HG02759 (cell line): ENCODE data around the gene OXNAD1.

Source experiments
- ATAC-seq: cut with Tn5 transposase; IDR thresholded peaks from one replicate; pipeline ENCODE4 v1.9.1; 2021; ENCODE audit warnings: mild to moderate bottlenecking, moderate library complexity; ENCODE audit not compliant: unreplicated experiment

Gene OXNAD1, protein sequence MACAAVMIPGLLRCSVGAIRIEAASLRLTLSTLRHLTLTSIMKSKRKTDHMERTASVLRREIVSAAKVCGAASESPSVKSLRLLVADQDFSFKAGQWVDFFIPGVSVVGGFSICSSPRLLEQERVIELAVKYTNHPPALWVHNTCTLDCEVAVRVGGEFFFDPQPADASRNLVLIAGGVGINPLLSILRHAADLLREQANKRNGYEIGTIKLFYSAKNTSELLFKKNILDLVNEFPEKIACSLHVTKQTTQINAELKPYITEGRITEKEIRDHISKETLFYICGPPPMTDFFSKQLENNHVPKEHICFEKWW

DNA sequence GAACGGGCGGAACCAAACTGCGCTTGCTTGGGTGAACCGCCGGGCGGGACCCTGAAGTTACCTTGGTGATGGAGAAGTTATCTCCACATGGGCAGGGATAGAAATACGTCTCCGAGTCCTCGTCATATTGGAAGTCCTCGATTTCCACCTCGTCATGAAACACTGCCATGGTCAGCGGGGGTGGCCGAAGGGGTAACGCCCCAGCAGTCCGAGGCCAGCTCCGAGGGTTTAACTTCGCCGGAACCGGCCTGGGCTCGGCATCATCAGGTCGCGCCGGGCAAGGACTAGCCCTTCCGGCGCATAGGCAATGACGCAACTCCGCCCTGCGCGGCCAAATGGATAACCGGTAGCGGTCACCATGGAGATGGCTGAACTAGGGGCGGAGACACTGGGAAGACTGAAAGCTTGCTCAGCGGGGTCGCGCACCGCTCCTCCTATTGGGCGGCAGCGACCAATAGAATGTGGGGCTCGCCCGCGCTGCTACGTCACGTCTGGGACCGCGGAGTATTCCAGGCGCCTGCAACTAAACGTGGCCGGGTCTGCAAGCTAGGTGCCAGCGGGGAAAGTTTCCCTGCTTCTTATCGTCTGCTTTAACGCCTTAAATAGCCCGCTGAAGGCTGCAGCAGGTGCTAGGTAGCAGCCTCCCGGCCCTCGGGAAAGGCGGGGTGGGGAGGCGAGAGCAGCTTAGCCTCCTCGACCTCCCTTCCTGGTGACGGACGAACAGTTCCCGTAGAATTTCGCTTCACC is at the start of gene OXNAD1, which contains the start of gene DPH3:
TSS of gene OXNAD1 (plus strand) at position 505 of the 747 bp plus-strand sequence. CDS start 5,741 bp downstream, outside the sequence.
TSS of gene DPH3 (minus strand) at position 236 of the 747 bp plus-strand sequence. CDS start at position 169, 67 bp downstream.
- peak; percentile 98 for ATAC-seq

DNA sequence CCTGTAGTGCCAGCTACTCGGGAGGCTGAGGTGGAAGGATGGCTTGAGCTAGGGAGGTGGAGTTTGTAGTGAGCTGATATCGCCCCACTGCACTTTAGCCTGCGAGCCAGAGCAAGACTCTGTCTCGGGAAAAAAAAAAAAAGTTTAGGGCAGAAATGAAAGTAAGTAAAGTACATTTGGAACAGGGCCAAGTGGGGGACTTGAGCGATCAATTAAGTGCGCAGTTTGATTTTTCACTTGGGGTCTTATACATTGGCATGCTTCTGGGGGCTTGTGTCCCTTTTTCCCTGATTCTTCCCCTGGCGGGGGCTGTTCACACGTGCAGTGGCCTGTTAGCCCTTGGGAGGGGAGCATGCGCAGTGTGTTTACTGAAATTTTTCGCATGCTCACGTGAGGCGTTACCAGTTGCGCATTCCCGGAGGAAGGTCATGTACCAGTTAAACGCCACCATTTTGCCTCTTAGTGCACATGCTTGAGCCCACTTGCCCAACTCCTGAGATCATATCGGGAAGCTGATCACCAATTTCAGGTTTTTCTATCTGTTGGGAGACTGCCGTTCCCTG is 48.6 kb upstream of the OXNAD1 start:
- no peak for ATAC-seq

DNA sequence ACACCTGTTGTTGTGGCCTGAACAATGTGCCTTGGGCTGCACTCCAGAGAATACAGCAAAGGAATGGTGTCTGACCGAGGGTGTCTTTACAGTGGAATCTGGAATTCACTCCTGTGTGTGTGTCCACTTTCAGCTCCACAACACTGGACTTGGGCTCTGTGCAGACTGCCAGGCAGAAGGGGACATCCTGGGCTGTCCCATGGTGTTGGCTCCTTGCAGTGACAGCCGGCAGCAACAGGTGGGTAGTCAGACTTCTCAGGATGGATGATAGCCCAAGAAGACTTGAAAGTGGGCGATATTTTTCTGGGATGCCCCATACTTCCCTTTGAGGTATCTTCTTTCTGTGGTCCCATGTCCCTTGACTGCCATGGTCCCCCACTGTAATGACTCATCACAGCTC is 45.2 kb upstream of the OXNAD1 start:
- no peak for ATAC-seq

DNA sequence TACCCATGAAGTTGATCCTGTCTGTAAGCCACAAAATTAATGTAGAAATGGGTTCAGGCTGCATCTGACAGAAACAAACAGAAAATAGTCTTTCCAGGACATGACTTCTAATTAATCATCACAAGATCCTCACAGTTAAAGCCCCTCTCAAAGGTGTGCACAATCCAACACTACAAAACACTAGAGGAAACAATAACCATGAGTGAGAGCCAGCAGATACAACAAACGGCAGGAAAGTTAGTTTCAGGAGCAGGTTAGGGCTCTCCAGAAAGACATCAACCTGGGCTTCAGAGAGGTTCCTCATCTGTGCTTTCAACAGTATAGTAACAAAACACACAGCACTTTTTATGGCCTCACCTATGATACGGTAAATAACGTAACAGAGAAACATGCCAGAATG is 43.0 kb upstream of the OXNAD1 start:
- no peak for ATAC-seq

DNA sequence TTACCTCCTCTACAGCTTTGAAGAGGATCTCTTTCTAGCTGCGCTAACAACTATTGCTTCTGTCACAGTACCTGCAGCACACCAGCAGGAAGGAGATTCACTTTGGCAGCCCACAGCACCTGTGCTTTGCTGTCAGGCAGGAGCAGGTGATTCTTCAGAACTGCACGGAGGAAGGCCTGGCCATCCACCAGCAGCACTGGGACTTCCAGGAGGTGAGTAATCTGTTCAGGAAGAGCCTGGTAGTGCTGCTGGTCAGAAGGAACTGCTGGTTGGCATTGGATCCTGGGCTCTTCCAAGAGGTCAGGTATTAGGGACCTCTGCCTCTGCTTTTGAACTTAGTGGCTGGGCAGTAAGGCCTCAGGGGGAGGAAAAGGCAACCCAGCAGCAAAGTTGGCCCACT is 42.5 kb upstream of the OXNAD1 start:
- no peak for ATAC-seq

DNA sequence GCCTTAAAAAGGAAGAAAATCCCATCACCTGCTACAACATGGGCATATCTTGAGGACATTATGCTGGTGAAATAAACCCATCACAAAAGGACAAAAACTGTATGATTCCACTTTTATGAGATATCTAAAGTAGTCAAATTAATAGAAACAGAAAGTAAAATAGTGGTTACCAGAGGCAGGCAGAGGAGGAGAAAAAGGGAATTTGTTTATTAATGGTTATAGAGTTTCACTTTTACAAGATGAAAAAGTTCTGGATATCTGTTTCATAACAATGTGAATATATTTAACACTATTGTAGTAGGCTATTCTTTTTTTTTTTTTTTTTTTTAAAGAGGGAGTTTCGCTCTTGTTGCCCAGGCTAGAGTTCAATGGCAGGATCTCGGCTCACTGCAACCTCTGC is 40.7 kb upstream of the OXNAD1 start:
- ATAC-seq, result no peak

DNA sequence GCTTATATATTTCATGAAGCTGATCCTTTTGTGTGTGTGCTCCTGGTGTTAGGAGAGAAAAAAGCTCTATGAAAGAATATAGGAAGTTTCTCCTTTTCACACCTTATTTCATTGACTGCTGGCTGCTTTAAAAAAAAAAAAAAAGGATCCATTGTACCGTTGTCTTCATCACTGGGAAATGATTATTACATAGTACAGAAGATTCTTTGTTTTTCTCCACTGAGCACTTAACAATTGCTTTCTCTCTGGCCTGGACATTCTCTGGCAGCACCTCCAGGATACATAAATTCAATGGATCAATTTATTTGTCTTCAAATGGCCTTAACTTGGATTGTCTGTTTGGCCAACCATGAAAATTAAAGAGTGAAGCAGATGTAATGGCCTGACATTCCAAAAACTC is 37.4 kb upstream of the OXNAD1 start:
- ATAC-seq, result no peak

DNA sequence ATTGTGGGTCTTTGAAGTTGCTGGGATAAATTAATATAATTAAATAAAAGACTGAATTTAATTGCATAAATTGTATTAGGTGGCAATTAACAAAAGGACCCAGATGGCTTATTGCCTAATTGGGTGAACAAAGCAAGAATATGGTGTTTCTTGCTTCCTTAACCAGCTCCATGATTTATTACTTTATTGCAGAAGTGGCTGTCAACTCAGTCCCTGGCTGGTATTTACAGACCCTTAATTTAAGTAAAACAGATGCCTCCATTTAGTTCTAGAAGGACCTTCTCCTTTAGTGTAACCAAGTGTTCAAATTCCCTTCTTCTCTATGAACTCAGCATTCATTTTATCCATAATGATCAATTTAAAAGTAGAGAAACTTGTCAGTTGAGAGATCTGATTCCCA is 35.3 kb upstream of the OXNAD1 start:
- ATAC-seq, result no peak

DNA sequence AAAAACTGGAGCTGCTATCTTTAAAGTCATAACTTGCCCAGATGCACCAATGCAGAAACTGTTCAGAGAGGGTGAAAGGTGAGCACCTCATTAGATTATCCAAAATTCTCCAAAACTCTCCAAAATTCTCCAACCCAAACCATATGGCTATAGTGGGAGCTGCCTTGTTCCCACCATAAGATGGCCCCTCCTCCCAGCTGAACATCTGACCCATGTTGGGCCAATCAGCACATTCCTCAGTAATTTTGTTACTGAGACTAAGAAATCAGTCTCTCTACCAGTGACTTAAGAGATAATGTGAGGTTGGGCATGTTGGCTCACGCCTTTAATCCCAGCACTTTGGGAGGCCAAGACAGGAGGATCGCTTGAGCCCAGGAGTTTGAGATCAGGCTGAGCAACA is 33.0 kb upstream of the OXNAD1 start:
- ATAC-seq, result no peak

DNA sequence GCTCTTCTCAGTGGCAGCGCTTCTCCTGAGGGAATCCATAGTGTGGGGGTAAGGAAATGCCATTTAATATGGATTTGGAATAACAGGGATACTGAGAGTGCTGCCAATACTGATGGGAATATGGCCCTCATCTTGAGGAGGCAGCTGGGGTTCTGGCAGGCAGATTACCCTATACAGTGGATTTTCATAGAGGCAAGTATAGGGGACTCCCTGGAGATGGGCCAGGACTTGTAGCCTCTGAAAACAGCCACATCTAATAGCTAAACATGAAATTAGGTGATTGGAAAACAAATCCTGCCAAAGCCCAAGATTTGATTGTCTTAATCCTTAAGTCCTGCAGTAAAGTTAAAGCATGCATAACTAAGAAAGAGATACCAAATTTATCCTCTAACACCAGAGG is 31.2 kb upstream of the OXNAD1 start:
- no peak for ATAC-seq

DNA sequence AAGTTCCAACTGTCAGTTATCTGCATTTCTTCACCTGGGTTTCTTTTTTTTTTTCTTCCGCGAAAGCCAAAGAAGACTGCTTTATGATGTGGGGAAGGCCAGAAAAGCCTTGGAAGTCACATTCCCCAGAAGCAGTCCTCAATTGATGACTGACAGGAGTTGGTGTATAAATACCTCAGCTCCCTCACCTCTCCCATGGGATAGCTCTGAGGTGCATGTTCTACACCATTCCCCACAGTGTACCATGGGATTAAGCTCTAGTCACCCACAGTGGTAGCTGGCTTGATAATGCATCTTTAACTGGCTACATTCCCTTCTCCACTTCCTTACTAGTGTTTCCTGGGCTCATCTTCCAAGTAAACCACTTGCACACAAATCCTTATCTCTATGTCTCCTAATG is 30.7 kb upstream of the OXNAD1 start:
- no peak for ATAC-seq

DNA sequence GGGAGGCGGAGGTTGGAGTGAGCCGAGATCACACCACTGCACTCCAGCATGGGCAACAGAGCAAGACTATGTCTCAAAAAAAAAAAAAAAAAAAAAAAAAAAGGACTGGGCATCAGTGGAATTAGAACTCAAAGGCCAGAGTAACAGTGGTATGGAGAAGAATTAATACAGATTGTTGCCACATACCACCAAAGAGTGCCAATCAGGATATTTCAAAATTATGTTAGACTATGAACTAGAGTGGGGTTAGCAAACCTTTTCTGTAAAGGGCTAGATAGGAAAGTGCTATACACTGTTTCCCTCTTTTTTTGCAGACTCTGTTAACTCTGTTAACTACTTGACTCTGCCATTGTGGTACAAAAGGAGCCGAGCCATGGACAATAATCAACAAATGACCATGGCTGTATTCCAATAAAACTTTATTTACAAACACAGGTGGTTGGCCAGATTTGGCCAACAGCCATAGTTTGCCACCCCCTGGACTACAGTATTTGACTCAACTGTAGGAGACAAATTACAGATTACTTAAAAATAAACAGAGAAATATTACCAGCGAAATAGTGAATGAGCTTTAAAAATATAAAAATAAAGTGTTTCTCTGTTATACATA is 28.9 kb upstream of the OXNAD1 start:
- ATAC-seq, result no peak

DNA sequence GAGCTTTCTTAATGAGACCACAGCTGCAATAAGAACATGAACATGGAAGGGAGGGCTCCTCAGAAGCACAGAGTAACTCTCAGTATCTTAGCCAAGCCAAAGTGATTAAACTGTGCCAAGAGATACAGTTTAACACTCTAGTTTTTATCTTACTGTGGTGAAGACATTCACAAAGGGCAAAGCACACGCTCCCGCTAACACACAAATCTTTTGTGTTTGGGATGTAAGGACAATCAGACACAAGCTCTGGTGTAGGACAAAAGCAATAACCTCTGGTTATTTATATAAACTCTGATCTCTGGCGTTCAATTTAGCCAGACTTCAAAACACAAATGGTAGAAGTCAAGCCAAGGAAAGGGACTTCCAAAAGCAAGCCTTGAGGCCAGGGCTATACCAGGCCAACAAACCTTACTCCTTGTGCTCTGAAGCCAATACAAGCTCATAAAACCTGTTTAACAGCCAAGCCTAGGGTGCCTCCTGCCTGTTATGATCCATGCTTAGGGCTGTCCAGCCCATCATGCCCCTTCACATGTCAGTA is 28.1 kb upstream of the OXNAD1 start:
- ATAC-seq, result no peak

DNA sequence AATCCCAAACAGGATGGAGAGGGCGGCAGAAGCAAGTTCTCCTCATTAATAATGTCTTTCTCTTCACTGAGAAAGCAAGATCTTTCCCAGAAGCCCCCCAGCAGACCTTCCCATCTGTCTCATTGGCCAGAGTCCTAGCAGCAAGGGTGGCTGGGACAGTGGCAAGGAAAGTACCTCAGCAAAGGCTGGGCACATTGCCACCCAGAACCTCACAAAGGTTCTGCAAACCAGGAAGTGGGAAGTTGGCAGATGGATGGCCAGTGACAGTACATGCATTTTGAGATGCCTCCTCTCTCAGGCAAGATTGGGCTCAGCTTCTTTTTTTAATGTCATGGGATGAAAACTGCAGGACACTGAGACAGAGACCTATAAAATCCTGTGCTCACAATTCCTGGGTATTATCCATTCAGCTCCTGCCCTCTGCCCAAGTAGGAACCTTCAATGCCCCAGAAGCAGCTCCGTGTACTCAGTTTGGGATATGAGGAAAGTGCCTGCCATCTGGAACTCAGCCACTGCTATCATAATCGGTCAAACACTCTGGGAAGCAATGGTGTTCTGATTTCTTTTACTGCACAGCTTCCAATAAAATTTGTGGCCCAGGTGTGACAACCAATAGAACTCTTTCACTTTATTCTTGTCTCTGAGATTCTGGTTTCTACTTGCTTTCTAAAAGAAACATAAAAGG is 25.8 kb upstream of the OXNAD1 start:
- ATAC-seq, result no peak

DNA sequence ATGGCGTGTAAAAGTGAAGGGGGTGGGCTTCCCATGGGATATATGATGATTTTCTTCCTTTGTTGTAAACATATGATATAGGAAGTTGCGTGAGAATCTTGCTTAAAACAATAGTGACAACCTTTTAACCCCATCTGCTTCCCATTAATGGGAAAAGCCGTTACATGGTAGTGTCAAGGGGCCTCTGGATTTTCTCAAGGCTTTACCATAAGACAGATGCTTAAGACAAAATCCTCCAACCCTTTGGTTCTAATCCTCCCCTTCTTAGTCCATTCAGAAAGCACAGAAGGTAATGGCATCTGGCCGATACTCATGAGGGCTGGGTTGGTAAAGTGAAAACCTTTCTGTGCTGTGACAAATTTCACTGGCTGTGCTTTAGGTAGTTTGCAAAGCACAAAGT is 25.2 kb upstream of the OXNAD1 start:
- ATAC-seq, result no peak

DNA sequence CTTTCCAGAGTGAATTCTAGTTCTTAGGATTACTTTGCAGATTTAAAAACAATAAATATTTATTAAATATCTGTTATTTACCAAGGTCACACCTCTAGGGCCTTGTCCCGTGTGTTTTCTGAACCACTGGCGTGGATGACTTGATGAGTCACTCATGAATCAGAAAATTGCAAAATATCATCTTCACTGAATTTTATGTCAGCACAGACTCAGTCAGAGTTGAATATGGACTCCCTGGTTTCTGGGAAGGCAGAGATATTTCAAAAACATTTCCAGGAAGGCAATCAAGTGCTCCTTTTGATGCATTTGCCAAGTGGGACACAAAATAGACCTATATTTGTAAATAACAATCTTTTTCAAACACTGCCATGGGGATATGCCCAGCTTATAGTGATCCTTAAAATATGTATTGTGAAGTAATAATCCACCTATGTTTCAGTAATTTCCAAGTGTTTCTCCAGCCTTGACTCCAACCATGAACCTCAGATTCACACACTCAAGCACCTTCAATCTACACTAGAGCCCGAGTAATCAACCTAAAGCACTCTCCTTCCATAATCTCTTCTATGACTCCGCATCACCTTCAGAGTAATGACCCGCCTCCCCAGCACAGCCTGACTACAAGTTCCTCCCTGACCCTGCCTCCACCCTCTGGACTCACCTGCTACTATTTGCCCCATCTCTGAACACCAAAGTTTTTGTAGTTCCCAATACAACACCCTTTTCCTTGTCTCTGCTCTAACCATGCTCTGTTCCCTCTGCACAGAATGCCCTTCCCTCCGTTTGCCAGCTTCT is 24.6 kb upstream of the OXNAD1 start:
- ATAC-seq, result no peak

DNA sequence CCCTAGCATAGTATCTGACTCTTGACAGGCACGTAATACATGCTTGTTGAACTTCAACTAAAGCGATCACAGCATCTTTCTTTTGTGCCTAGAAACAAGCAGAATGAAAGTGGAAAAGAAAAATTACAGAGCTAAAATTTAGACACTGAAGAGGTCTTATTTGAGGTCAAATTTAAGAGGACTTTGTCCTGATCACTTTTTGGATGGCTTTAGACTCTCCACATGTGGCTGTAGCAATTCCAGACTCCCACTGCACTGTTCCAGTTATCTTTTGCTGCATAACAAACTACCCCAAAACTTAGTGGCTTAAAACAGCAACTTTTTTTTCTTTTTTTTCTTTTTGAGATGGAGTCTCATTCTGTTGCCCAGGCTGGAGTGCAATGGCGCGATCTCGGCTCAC is 23.8 kb upstream of the OXNAD1 start:
- no peak for ATAC-seq

DNA sequence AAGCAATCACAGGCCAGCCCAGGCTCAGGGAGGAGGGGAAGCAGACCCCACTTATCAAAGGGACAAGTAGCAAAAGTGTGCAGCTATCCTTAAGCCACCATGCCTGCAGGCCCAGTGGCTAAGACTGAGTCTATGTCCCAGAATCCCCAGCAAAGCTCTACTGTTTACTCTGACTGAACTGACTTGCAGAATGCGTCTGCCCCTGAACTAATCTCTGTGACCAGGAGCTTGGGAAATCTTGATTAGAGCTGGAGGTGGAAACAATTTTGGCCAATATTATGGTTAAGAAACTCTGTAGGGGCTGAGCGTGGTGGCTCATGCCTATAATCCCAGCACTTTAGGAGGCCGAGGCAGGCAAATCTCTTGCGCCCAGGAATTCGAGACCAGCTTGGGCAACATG is 22.8 kb upstream of the OXNAD1 start:
- ATAC-seq, result no peak

DNA sequence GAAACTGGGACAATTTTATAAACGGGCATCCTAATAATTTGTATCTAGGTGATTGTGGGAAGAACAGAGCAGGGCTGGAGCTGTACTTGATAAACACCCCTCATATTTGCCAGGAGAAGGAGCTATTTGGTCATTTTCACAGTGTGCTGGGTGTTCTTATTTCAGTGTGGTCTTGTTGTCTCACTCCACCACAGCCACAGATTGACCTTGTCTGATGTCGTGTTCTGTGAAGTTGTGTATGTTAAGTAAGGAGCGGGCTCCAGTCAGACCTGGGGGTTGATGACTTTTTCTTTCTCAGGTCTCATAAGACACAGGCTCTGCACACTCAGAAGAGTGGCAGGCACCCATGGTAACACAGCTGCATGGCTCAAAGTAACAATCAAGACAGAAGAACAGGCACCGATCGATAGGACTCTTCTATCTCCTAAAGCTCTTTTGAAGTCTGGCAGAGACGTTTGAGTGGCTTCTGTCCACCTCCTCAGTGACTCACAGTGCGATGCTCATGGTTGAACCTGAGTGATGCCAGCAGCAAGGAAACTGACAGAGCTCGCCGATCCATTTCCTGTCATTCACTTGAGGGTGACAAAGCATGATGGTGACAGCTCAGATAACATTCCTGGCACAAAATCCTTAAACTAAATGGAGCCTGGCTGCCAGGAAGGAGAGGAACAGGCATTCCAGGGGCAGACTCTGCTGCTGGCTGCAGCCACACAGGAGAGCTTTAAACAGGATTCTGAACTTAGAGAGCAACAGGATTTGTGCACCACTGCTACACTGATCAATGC is 21.1 kb upstream of the OXNAD1 start:
- ATAC-seq, result no peak
